Fibroblast of skin of left biceps (primary cell): ENCODE measurements around the gene TYW1.
"Not testable (repeated sequence)": the region's sequence is repeated elsewhere in the genome, so short reads cannot be mapped to it uniquely, and the experiment has no call there.

Experiments
- DNase-seq, 2 experiments: peaks; one replicate each; pipeline ENCODE4 v3.0.0-alpha.2; 2013; ENCODE audit warnings: low read depth in 2 of 2

TYW1 gene

DNA sequence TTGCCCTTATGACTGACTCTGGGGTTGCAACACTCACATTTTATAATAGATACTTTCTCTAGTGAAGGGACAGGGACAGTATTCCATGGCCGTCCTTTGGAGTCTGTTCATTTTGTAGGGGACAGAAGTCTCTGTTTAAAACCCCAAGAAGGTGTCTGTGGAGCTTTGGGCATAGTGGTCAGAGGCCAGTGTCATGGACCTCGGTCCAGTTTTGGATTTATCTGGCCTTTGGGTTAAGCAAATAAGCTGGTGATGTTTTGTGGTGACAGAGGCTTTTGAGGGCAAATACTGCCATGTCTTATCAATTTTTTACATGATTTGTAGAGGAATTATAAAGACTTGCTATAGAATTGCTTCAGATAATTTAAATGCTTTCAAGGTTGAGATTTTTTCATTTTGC is 50.2 kb downstream of the TYW1 start:
- not testable (repeated sequence) for DNase-seq

DNA sequence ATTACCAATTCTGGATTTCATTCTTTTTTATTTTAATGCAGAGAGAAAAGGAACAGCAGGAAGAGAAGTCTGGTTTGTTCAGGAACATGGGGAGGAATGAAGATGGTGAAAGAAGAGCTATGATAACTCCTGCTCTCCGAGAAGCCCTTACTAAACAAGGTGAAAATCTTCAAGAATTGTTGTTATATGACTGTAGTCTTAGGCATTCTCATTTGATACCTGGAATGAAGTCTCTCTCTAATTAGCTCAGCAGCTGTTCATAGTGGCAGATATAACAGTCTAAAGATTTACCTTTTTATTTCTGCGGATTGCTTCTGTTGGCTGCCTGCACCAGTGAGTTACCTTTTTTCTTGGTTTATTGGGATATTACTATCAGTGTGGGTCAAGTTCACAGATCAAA is 53.3 kb downstream of the TYW1 start:
- DNase-seq = not testable (repeated sequence)

DNA sequence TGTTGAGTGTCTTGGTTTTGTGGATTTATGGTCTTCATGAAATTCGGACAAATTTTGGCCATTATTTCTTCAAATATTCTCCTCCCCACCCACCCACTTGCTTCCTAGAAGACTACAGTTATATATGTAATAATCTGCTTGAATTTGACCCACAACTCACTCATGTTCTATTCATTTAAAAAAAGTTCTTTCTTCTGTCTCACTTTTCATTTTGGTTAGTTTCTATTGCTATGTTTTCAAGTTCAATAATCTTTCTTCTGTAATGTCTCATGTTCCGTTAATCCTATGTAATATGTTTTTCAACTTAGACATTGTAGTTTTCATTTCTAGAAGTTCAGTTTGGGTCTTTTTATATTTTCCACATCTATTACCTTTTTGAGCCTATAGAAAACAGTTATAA is 55.5 kb downstream of the TYW1 start:
- DNase-seq = not testable (repeated sequence)

DNA sequence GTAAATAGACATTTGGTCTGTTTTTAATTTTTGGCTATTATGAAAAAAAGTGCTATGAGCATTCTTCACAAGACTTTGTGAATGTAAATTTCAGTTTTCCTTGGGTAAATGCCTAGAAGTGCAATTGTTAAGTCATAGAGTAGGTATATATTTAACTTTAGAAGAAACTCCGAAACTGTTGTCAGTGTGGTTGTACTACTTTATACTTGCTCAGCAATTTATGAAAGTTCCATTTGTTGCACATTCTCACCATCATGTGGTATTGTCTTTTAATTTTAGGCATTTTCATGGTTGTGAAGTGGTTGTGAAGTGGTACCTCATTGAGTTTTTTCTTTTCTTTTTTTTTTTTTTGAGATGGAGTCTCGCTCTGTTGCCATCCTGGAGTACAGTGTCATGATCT is 60.0 kb downstream of the TYW1 start:
- DNase-seq = no peak

DNA sequence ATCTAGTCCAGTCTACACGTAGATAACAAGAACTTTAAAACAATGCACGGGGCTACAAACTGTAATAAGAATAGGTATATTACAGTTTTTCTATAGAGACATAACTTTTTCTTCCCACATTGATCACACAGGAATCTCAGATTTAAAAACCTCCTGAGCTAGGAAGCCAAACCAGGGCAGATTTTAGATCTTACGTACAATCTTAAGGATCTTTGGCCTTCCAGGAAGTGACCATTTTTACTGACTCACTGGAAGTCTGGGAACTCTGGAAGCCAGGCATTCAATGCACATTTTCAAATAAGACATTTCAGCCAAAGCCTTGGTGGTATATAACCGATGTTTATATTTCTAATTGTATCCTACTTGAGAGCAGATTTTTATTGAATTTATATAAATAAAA is 64.7 kb downstream of the TYW1 start:
- not testable (repeated sequence) for DNase-seq

DNA sequence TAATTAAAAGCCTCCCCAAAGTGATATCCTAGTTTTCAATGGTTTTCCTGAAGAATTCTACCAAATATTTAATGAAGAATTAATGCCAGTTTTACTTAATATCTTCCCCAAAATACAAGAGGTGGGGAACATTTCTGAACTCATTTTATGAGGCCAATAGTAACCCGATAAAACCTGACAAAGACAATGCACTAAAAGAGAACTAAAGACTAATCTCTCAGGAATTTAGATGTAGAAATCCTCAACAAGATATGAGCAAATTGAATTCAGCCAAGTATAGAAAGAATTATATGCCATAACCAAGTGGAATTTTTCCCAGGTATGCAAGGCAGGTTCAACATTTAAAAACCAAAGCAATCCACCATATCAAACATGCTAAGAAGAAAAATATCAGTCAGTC is 66.2 kb downstream of the TYW1 start:
- not testable (repeated sequence) for DNase-seq

DNA sequence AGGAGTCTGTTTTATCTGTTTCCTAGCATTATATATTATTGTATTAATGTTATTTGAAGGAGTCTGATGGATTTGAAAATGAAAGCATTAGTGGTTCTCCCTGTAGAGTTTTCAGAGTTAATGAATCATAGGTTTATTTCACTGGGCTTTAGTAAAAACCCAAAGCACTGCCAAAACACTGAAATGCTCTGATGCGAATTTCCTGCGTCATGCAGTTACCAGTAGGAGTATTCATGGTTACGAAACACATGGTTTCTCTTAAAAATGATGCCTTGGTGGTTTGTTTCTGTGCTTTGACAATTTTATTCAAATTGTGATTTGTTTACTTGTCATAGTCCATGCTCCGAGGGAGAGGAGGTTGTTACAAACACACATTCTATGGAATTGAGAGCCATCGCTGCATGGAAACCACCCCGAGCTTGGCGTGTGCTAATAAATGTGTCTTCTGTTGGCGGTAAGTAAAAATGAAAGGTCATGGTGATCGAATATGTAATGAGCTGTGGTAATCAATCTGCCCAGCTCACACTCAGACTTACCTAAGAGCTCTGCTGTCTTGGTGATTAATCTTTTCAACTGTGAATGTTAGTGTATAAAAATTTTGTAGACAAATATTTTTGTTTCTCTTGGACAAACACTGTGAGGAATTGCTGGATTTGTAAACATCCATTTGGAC is 70.5 kb downstream of the TYW1 start:
- DNase-seq = peak; percentile 36 to 47

DNA sequence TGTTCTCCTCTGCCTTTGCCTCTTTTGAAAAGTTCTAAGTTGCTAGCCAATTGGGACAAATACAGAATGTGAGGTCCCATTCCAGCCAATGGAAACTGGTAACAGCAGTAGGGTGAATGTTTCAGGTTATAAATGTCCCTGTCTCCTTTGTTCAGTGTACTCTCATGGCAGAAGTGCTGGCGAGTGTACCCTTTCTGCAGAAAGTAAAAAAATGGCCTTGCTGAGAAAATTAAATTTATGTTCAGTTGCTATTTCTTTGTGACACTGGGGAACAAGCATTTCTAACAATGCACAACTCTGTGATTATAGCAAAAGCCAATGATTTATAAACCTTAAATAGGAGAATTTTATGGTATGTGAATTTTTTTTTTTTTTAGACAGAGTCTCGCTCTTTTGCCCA is 79.5 kb downstream of the TYW1 start:
- DNase-seq = not testable (repeated sequence)

DNA sequence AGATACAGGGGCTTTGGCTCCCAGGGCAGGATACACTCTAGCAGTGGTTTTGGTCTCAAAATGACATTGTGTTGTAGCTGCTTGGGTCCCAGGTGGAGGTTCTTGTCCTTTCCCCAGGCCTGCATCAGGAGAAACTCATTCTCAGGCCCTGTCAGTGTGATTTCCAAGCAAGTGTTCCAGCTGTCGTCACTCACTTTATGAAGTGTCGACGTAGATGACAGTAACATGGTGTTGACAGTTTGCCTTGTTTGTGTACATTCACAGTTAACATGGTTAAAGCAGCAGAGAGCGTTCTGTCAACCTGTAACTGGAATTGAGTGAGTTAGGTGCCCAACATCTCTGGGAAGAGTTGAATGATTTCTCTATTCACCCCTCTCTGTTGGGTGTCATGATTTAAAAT is 86.2 kb downstream of the TYW1 start:
- not testable (repeated sequence) for DNase-seq

DNA sequence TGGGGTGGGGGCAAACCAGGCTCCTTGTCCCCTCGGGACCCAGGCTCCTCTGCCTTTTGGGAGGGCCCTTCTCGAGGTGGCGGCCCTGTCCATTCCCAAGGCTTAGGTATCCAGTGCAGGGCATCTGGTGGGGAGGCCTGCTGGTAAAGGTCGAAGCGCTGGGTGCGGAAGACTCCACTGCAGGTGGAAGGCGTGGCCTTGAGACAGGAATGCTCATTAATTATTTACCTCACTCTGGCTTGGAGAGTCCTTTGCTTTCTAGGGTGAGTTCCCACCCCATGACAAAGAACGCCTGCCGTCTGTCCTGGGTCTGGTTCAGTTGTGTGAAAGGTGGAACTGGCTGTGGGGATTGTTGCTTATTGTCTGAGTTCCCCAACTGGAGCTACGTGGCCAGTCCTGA is 92.6 kb downstream of the TYW1 start:
- not testable (repeated sequence) for DNase-seq

DNA sequence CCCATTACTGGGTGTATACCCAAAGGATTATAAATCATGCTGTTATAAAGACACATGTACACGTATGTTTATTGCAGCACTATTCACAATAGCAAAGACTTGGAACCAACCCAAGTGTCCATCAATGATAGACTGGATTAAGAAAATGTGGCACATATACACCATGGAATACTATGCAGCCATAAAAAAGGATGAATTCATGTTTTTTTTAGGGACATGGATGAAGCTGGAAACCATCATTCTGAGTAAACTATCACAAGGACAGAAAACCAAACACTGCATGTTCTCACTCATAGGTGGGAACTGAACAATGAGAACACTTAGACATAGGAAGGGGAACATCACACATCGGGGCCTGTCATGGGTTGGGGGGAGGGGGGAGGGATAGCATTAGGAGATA is 94.4 kb downstream of the TYW1 start:
- not testable (repeated sequence) for DNase-seq

DNA sequence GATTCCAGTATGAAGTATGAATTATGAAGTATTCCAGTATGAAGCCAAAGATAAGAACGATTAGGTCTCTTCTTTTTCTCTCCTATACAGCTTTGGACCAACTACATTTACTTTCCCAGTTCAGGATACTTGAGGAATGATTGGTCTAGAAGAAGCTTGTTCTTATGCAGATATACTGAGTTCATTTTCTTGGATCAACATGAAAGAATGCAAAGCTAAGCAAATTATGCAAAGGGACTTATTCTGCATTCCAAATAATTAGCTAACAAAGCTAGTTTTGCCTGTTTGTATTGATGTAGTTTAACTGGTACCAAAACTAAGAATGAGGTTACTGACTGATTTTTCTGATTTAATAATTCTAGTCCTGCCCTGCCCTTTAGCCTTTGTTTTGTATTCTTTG is 101.4 kb downstream of the TYW1 start:
- DNase-seq = not testable (repeated sequence)

DNA sequence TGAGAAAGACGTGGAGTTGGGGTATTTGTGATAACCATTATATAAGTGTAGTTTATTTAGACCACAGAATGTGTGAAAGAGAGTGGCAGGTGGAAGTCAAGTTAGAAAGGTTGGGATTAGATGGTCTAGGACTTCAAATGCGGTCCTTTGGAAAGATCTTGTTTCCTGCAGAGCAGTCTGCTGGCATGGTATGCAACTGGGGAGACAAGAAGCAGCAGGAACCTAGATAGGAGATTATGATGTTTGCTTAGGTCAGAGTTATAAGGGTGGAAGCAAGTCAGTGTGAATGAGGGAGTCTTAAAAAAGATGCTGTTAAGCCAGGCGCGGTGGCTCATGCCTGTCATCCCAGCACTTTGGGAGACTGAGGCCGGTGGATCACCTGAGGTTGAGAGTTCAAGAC is 102.8 kb downstream of the TYW1 start:
- not testable (repeated sequence) for DNase-seq

DNA sequence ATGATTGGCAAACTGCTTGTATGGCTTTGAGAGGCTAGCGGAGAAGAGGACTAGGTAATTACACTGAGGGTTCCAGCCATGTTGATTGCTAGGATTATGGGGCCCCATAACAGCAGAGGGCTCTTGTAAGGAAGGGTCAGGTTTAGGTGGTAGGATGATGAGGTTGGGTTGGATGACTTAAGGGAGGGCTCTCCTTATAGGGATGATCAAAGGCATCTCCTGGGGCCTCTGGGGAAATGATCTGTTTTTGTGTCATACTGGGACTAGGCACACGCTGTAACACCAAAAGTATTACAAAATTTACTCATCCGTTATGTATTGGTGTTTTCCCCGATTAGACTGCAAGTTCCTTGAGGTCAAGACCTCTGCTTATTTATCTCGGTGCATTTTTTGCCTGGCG is 103.4 kb downstream of the TYW1 start:
- DNase-seq = not testable (repeated sequence)

DNA sequence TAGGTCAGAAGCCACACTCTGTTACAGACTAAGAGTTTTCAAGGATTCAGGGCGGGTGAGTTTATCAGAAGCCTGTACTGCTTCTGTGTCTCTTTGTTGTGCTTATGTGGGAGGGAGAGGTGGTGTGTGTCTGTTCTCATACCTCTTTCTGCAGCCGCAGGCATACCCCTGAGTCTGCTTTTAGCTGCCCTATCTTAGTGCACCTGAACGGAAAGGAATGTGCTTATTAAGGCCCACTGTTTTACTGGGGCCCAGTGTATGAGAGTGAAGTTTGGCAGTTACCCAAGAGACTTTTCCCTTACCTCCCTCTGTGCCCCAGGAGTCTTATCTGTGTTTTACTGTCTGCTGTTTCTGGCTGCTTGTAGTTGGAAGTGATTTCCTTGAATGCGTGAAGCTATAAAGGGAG is 104.3 kb downstream of the TYW1 start:
- DNase-seq = no peak

DNA sequence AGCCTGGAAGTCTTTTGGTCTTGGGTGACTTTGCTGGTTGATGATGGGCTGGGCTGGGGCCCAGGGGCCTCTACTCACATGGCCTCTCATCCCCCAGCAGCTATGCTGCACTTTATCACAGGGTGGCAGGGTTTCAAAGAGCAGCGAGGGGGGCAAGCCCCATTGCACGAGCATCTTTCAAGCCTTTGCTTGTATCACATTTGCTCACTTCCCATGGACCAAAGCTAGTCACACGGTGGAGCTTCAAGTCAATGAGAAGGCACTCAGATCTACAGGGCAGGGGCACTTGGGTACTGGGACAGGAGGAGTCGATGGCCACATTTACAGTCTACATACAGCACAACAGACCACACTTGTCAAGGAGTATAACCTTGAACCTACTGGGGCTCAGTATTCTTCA is 108.3 kb downstream of the TYW1 start:
- not testable (repeated sequence) for DNase-seq

DNA sequence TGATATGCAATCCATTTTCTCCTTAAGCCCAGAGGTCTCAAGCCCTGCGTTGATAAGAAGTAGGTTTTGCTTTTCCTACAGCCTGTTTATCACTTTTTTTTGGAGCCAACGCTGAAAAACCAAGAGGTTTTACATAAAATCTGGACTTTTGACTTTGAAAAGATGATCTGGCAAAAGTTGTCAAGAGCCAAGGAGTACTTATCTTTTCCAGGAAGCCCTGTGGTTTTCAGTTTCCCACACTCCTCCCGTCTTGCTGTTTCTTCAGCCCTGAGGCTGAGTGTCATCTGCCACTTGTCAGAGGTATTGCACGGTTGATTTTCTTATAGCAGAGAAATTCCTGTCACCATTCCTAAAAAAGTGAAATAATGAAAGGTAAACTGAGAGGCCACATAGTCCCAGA is 108.7 kb downstream of the TYW1 start:
- no peak for DNase-seq

DNA sequence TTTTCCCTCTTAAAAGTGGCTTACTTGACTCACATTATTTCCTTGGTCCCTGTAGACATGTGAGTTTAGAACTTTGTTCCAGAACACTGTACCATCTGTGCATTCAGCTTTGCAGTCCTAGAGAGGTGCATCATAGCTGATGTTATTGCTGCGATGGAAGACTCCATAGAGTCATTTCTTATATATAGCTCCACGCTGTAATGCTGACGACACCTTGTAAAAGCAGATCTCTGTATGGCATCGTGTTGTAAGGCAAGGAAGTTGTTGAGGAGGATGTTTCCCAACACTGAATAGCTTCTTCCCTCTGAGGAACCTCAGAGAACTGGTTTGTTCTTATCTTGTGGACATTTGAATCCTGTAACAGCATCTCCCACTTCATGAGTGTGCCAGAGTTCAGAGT is 109.6 kb downstream of the TYW1 start:
- not testable (repeated sequence) for DNase-seq

DNA sequence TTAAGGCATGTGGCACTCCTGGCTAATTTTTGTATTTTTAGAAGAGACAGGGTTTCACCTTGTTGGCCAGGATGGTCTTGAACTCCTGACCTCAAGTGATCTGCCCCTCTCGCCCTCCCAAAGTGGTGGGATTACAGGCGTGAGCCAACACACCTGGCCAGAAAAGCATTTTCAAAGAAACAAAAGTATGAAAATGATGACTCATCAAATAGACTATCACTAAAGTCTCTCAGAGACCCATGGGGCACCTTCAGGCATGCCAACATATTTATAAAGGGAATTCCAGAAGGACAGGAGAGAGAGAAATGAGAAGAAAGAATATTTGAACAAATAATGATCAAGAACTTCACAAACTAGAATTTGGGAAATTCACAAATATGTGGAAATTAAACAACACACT is 114.7 kb downstream of the TYW1 start:
- not testable (repeated sequence) for DNase-seq

DNA sequence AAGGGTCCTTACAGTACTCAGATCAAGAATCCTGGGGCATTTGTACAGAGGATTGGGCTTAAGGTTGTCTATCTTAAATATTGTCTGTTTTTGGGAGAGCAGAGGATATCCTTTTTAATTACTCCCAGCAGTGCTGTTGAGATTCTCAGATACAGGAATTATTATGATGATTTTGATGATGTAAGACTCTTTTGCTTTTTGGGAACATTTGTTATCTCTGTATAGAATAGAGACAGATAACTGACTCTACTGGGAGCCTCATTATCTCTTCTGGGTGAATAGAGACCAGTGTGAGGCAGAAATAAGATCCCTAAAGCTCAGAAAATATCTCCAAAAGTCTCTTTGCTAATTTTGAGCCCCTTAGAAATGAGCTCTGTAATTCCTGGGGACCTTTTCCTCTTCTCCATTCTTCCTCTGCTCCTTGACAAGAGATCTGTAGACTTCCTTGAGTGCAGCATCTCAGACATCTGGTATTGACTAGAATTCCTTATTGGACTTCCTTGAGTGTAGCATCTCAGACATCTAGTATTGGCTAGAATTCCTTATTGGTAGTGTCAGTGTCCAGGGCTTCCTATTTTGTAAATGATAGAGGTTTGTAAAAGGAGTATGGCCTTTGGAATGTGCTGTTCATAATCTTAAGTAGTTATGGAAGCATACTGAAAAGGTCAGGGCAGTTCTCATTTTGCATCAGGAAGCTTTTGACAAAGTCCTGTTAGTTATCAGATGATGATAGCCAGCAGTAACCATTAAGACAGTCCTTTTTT is 118.0 kb downstream of the TYW1 start:
- not testable (repeated sequence) for DNase-seq

DNA sequence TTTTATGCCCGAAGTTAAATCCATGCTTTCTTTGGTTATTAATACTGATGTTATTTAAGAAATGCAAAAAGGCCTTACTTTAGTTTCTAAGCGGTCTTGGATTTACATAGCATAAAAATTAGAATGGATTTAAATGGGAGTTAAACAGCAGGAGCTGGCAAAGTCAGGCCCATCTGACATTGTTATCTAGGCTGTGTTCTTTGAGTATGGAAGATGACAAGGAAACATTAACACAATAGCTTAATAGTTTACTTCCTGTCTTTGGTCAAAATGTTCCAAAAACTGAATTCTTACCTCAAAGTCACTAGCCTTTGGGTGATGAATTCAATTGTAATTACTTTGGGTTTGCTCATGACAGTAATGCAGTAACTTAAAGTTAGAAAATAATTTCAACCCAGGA is 123.9 kb downstream of the TYW1 start:
- DNase-seq = not testable (repeated sequence)

DNA sequence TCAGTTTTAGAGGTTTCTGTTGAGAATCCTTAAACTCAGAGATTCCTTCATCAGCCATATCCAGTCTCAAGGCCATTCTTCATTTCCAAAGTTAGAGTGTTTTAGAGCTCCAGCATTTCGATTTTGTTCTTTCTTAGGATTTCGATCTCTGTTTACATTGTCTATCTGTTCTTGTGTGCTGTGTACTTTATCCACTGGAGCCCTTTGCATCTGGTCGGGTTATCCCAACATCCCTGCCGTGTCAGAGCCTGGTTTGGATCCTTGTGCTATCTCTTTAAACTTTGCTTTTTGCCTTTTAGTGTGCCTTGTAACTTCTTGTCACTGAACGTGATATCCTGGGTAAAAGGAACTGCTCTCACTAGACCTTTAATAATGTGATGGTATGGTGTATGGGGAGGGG is 131.6 kb downstream of the TYW1 start:
- not testable (repeated sequence) for DNase-seq

DNA sequence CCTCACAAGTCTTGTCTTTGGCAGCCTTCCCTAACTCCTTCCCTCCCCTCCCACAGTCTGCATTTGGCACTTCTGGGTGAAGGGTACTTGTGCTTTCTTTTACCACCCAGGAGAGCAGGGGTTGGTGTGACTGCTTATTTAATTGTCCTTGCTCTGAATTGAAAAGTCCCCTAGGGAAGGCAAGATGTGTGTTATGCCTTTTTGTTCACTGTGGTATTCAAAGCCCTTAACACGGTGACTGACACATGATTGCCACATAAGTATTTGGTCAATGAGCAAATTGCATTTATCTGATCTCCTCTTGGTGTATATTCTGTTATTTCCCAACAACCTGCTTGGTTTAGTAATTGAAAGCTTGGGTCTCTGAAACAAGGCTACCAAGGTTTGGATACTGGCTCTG is 134.1 kb downstream of the TYW1 start:
- DNase-seq = not testable (repeated sequence)
